Measurements from ENCODE around the gene PHACTR1.

Gene PHACTR1

DNA sequence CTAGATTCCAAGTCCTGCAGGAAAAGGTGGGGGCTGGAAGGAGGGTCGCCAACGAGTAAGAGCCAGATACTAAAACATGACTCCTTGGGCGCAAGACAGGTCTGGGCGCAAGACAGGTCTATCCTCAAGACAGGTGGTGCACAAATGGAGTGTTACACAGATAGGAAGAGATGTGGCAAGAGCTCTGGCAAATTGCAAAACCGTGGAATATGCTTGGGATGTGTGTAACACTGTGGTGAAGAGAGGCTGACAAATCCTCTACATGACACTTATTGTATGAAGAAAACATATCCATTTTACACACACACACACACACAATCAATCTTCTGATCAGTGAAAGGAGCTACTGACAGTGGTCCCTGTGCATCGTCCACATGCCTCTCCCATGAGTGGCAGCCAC, 534.1 kb downstream of the PHACTR1 start:
- ChIA-PET POLR2A (interaction anchor here (1.6 kb wide), 1 partner anchor 78 kb away, joined by 6 read pairs; the partner anchor contains the start of gene TBC1D7), CTCF (interaction anchor here (1.1 kb wide), 1 partner anchor 56 kb away, joined by 5 read pairs; no protein-coding TSS in a partner anchor)
- TF ChIP-seq CTBP1 (IDR thresholded peaks at IDR 0.05; ENCODE audit: borderline replicate concordance) (no peak), HDGF (IDR thresholded peaks at IDR 0.05; ENCODE audit: borderline replicate concordance) (no peak), FOXA1 (IDR thresholded peaks at IDR 0.05) (no peak), SUZ12 (IDR thresholded peaks at IDR 0.05) (no peak), BHLHE40 (IDR thresholded peaks at IDR 0.05; ENCODE audit: borderline replicate concordance) (no peak)

DNA sequence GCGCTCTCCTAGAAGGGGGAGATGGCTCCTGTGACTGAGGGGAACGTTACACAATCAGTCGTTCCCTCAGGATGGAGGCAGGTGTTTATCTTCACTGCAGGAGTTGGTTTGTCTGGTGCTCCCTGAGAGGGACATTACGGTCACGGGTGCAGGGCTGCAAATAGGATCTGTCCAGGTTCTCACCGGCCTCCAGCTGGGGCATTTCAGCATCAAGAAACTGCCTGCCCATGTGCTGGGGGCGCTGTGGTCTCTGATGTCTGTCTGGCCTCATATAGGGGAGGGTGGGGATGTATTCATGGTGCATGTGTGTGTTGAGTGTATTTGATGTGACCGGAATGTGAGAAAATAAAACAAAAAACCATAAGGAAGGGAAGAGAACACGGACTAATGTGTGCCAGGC, 534.7 kb downstream of the PHACTR1 start:
- POLR2A ChIA-PET: interaction anchor here (1.6 kb wide), 1 partner anchor 77 kb away, joined by 6 read pairs; the partner anchor contains the start of gene TBC1D7
- TF ChIP-seq HDGF (IDR thresholded peaks at IDR 0.05; ENCODE audit: borderline replicate concordance): no peak
- no peak for TF ChIP-seq FOXK2 (IDR thresholded peaks at IDR 0.05)
- TF ChIP-seq LEF1 (IDR thresholded peaks at IDR 0.05; ENCODE audit: borderline replicate concordance): no peak
- no peak for TF ChIP-seq FOXA1 (IDR thresholded peaks at IDR 0.05)
- no peak for TF ChIP-seq ARNT (IDR thresholded peaks at IDR 0.05)
- TF ChIP-seq ELF4 (IDR thresholded peaks at IDR 0.05): no peak
- no peak for TF ChIP-seq ZNF384 (IDR thresholded peaks at IDR 0.05)
- TF ChIP-seq SP1 (IDR thresholded peaks at IDR 0.05): no peak
- TF ChIP-seq L3MBTL2 (conservative IDR thresholded peaks at IDR 0.05): no peak
- TF ChIP-seq SUZ12 (IDR thresholded peaks at IDR 0.05): no peak
- no peak for TF ChIP-seq NFRKB (IDR thresholded peaks at IDR 0.05)
- TF ChIP-seq BHLHE40 (IDR thresholded peaks at IDR 0.05; ENCODE audit: borderline replicate concordance): no peak
- TF ChIP-seq, protein P1, sequence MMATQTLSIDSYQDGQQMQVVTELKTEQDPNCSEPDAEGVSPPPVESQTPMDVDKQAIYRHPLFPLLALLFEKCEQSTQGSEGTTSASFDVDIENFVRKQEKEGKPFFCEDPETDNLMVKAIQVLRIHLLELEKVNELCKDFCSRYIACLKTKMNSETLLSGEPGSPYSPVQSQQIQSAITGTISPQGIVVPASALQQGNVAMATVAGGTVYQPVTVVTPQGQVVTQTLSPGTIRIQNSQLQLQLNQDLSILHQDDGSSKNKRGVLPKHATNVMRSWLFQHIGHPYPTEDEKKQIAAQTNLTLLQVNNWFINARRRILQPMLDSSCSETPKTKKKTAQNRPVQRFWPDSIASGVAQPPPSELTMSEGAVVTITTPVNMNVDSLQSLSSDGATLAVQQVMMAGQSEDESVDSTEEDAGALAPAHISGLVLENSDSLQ (IDR thresholded peaks at IDR 0.05): no peak
- no peak for DNase-seq (ENCODE audit: extremely low spot score)
- CTCF ChIA-PET: interaction anchor here (0.6 kb wide), 1 partner anchor 524 kb away, joined by 6 read pairs; no protein-coding TSS in a partner anchor

More for the DNA sequence above, 534.1 kb downstream of the PHACTR1 start:
- DNase-seq (ENCODE audit: extremely low spot score): no peak

DNA sequence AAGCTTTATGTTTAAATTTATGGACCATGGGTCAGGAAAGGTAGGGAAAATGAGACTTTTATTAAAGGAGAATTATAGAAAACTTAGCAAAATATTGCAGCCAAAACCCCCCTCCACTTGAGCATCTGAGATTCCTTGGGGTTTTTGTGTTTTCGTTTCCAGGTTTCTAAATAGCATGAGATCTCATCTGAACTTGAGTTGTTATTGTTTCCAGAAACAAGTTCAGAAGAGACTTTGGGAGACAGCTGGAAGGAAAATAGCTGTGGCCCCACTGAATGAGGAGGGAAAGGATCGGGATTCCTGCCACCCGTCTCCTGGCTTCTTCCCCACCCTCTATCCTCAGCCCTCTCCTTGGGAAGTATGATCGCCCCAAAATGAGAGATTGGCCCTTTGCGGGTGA, 536.2 kb downstream of the PHACTR1 start:
- TF ChIP-seq NFRKB (IDR thresholded peaks at IDR 0.05) (no peak), CTBP1 (IDR thresholded peaks at IDR 0.05; ENCODE audit: borderline replicate concordance) (no peak), FOXM1 (IDR thresholded peaks at IDR 0.05; ENCODE audit: borderline replicate concordance) (no peak), TARDBP (IDR thresholded peaks at IDR 0.05) (no peak), SUZ12 (IDR thresholded peaks at IDR 0.05) (no peak), FOXK2 (IDR thresholded peaks at IDR 0.05) (no peak), ZNF384 (IDR thresholded peaks at IDR 0.05) (no peak), HDGF (IDR thresholded peaks at IDR 0.05; ENCODE audit: borderline replicate concordance) (no peak), LEF1 (IDR thresholded peaks at IDR 0.05; ENCODE audit: borderline replicate concordance) (no peak), BHLHE40 (IDR thresholded peaks at IDR 0.05; ENCODE audit: borderline replicate concordance) (no peak), SP1 (IDR thresholded peaks at IDR 0.05) (no peak), ARNT (IDR thresholded peaks at IDR 0.05) (no peak), FOXA1 (IDR thresholded peaks at IDR 0.05) (no peak), L3MBTL2 (conservative IDR thresholded peaks at IDR 0.05) (no peak), ELF4 (IDR thresholded peaks at IDR 0.05) (no peak)
- TF ChIP-seq, protein P1 (IDR thresholded peaks at IDR 0.05): no peak
- no peak for DNase-seq (ENCODE audit: extremely low spot score)
- ChIA-PET CTCF (no interaction called here), POLR2A (no interaction called here)

DNA sequence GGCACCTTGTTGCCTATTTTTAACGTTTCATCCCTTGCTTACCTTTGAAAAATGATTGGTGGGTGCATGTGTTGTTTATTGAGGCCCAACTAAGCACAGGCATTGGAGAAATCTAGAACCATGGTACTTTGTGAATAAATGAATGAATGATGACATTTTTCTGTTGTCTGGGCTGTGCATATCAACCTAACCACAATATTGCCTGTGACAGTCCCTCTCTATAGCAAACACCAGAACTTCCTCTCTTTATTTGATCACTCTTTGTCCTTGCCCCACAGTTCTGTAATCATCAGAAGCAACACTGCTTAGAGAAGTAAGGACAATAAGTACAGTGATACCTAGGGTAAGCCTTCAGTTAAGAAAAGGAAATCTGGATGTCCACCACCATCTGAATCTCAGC, 536.7 kb downstream of the PHACTR1 start:
- no peak for TF ChIP-seq FOXM1 (IDR thresholded peaks at IDR 0.05; ENCODE audit: borderline replicate concordance)
- TF ChIP-seq ARNT (IDR thresholded peaks at IDR 0.05): no peak
- no peak for TF ChIP-seq LEF1 (IDR thresholded peaks at IDR 0.05; ENCODE audit: borderline replicate concordance)
- TF ChIP-seq ZNF384 (IDR thresholded peaks at IDR 0.05): no peak
- no peak for DNase-seq (ENCODE audit: extremely low spot score)
- ChIA-PET POLR2A (no interaction called here), CTCF (no interaction called here)

DNA sequence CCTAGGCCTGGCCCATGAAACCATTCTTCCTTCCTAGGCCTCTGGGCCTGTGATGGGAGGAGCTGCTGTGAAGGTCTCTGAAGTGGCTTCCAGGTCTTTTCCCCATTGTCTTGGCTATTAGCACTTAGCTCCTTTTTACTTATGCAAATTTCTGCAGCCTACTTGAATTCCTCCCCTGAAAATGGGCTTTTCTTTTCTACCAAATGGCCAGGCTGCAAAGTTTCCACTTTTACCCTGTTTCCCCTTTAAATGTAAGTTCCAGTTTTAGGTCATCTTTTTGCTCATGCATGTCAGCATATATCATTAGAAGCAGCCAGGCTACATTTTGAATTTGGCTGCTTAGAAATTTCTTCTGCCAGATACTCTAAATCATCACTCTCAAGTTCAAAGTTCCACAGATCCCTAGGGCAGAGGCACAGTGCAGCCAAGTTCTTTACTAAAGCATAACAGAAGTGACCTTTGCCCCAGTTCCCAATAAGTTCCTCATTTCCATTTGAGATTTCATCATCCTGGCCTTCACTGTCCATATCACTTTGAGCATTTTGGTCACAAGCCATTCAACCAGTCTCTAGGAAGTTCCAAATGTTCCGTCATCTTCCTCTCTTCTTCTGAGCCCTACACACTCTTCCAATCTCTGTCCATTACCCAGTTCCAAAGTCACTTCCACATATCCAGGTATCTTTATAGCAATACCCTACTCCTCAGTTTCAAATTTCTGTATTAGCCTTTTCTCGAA, 539.9 kb downstream of the PHACTR1 start:
- ChIA-PET POLR2A (no interaction called here), CTCF (no interaction called here)
- no peak for DNase-seq (ENCODE audit: extremely low spot score)
- TF ChIP-seq HDGF (IDR thresholded peaks at IDR 0.05; ENCODE audit: borderline replicate concordance) (no peak), SP1 (IDR thresholded peaks at IDR 0.05) (no peak), ARNT (IDR thresholded peaks at IDR 0.05) (no peak), BHLHE40 (IDR thresholded peaks at IDR 0.05; ENCODE audit: borderline replicate concordance) (no peak), NFRKB (IDR thresholded peaks at IDR 0.05) (no peak), SUZ12 (IDR thresholded peaks at IDR 0.05) (no peak), ZNF384 (IDR thresholded peaks at IDR 0.05) (no peak), TARDBP (IDR thresholded peaks at IDR 0.05) (no peak), FOXM1 (IDR thresholded peaks at IDR 0.05; ENCODE audit: borderline replicate concordance) (no peak)

DNA sequence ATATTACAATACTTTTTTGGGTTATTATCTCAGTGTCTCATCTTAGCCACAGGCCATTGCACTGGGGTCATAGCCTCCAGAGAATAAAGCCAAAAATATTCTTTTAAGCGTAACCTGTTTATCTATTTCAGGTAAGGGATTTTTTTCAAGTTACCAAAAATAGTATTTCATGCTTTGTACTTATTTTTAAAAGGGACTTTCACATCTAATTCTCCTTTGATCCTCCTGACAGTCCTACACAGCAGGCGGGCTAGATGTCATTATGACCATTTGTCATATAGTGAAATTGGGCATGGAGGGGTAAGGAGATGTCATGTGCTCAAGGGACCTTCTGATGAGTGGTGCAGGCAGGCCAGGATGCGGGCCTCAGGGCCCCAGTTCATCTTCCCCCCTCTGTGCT, 542.8 kb downstream of the PHACTR1 start:
- ChIA-PET POLR2A (no interaction called here), CTCF (no interaction called here)
- no peak for DNase-seq (ENCODE audit: extremely low spot score)
- TF ChIP-seq ZNF384 (IDR thresholded peaks at IDR 0.05) (no peak), TARDBP (IDR thresholded peaks at IDR 0.05) (no peak), FOXA1 (IDR thresholded peaks at IDR 0.05) (no peak), BHLHE40 (IDR thresholded peaks at IDR 0.05; ENCODE audit: borderline replicate concordance) (no peak), ELF4 (IDR thresholded peaks at IDR 0.05) (no peak), L3MBTL2 (conservative IDR thresholded peaks at IDR 0.05) (no peak), SUZ12 (IDR thresholded peaks at IDR 0.05) (no peak), NFRKB (IDR thresholded peaks at IDR 0.05) (no peak), SP1 (IDR thresholded peaks at IDR 0.05) (no peak), HDGF (IDR thresholded peaks at IDR 0.05; ENCODE audit: borderline replicate concordance) (no peak)
- TF ChIP-seq, protein P1 (IDR thresholded peaks at IDR 0.05): no peak
